Activated CD8-positive, alpha-beta T cell treated with anti-CD3 and anti-CD28 coated beads for 36 hours (primary cell): ENCODE data around the gene MESD. TPM values are rescaled to one million over a fixed set of nuclear protein-coding genes. Genes with fewer than 3 reads are reported as not detected.

ENCODE experiments used
- ATAC-seq: fragments of 200-7000 bp; cut with Tn5 transposase; one replicate; pipeline ENCODE4 v1.10.0; 2021; ENCODE audit warnings: mild to moderate bottlenecking, moderate library complexity
- CTCF ChIA-PET: fragments of 350-600 bp; sonication (Branson Sonifier 250); formaldehyde crosslinking; loops from one replicate; lab custom pipeline; 2021; ENCODE audit warnings: antibody characterized with exemption; lab: Charles Lee
- POLR2A ChIA-PET: fragments of 350-600 bp; sonication (Branson Sonifier 250); formaldehyde crosslinking; loops from one replicate; lab custom pipeline; 2021; ENCODE audit warnings: antibody characterized with exemption; lab: Charles Lee
- DNase-seq: peaks from one replicate; pipeline ENCODE4 v3.0.0-alpha.2; 2020
- H3K27ac Mint-ChIP-seq: one replicate; pipeline ENCODE4 v1.8.0; 2021; ENCODE audit warnings: mild to moderate bottlenecking, mixed read lengths
- H3K27me3 Mint-ChIP-seq: one replicate; pipeline ENCODE4 v1.8.0; 2021; ENCODE audit warnings: mixed read lengths
- H3K36me3 Mint-ChIP-seq: one replicate; pipeline ENCODE4 v1.8.0; 2021; ENCODE audit warnings: low read depth, mixed read lengths
- H3K4me1 Mint-ChIP-seq: one replicate; pipeline ENCODE4 v1.8.0; 2021; ENCODE audit warnings: low read depth, mixed read lengths
- H3K4me3 Mint-ChIP-seq: one replicate; pipeline ENCODE4 v1.8.0; 2021; ENCODE audit warnings: mild to moderate bottlenecking, moderate library complexity, mixed read lengths
- H3K9me3 Mint-ChIP-seq: one replicate; pipeline ENCODE4 v1.8.0; 2021; ENCODE audit warnings: mixed read lengths
- CTCF ChIP-seq: fragments of 200-600 bp; IDR thresholded peaks from one replicate; pipeline ENCODE4 v1.8.0; 2022; ENCODE audit warnings: antibody characterized with exemption, mild to moderate bottlenecking
- intact Hi-C: fragments of 100-400 bp; cut with micrococcal nuclease; formaldehyde crosslinking; loops from one replicate; pipeline ENCODE4 v1.10.0; 2022
- total RNA-seq, 2 experiments: library from RNA; stranded (reverse); gene quantifications; one replicate each; pipeline ENCODE4 v1.2.3, GENCODE V29; 2021

Gene MESD
- total RNA-seq, 2 experiments from 2014 or later, result 15.8 to 16.5 TPM

GRCh38 chr15:81001152-81002008 lies 11.8 kb upstream of the MESD start:
- intact Hi-C loops, result no loop called here
- CTCF ChIA-PET, result interaction anchor here (1.0 to 6.4 kb wide), 5 partner anchors 10 to 265 kb away, joined by 3 to 36 read pairs (median 5); no protein-coding TSS in a partner anchor
- peak overlapping the region; percentile 98 for H3K27ac Mint-ChIP-seq
- H3K27me3 Mint-ChIP-seq, result no peaks in the 10 kb centered on the region
- H3K9me3 Mint-ChIP-seq, result peaks cover 5% of the 10 kb centered on the region
- peak overlapping the region; percentile 94 for H3K4me3 Mint-ChIP-seq
- POLR2A ChIA-PET, result interaction anchor here (0.5 to 4.0 kb wide), 17 partner anchors 9 to 306 kb away, joined by 3 to 29 read pairs (median 3); partner anchors contain the start of genes ABHD17C and MESD
- H3K4me1 Mint-ChIP-seq, result peaks cover 46% of the 10 kb centered on the region
- H3K36me3 Mint-ChIP-seq, result peaks cover 24% of the 10 kb centered on the region
- DNase-seq, result peak; percentile 61
- peak; percentile 45 for ATAC-seq
- no peak for TF ChIP-seq CTCF

- TF ChIP-seq CTCF, result no peak
- intact Hi-C loops, result no loop called here
- POLR2A ChIA-PET, result interaction anchor here (0.8 to 4.0 kb wide), 9 partner anchors 9 to 305 kb away, joined by 3 to 29 read pairs (median 7); partner anchors contain the start of genes ABHD17C and MESD
- peak; percentile 91 for DNase-seq
- peak; percentile 69 for ATAC-seq
- CTCF ChIA-PET, result interaction anchor here (1.0 to 6.4 kb wide), 2 partner anchors 10 to 265 kb away, joined by 5 to 36 read pairs; no protein-coding TSS in a partner anchor
- H3K4me1 Mint-ChIP-seq, result peaks cover 49% of the 10 kb centered on the region
- peak within 1 kb of the TSS; percentile 98 for H3K27ac Mint-ChIP-seq
- H3K9me3 Mint-ChIP-seq, result peaks cover 5% of the 10 kb centered on the region
- H3K36me3 Mint-ChIP-seq, result peaks cover 21% of the 10 kb centered on the region
- no peaks in the 10 kb centered on the region for H3K27me3 Mint-ChIP-seq
- H3K4me3 Mint-ChIP-seq, result peak within 1 kb of the TSS; percentile 94
These were observed 11.1 kb upstream of the MESD start, which contains the start of gene TLNRD1 for GRCh38 chr15:81000624-81001151. Gene TLNRD1, plus strand, starts transcription at chr15:81000923. Its CDS starts 1,349 bp downstream, at chr15:81002272.

- no peak for TF ChIP-seq CTCF
These were observed 10.6 kb upstream of the MESD start for GRCh38 chr15:81000144-81000623.

GRCh38 chr15:80999623-81000036 lies 10.0 kb upstream of the MESD start:
- no peak for TF ChIP-seq CTCF
- Mint-ChIP-seq H3K36me3 (peaks cover 19% of the 10 kb centered on the region), H3K4me1 (peaks cover 39% of the 10 kb centered on the region), H3K27me3 (no peaks in the 10 kb centered on the region), H3K4me3 (peak overlapping the region; percentile 94), H3K27ac (peak overlapping the region; percentile 98), H3K9me3 (peaks cover 5% of the 10 kb centered on the region)
- ChIA-PET POLR2A (interaction anchor here (4.0 kb wide), 1 partner anchor 9 kb away, joined by 29 read pairs; the partner anchor contains the start of gene MESD), CTCF (interaction anchor here (1.3 to 6.4 kb wide), 2 partner anchors 8 to 267 kb away, joined by 3 to 36 read pairs; no protein-coding TSS in a partner anchor)
- ATAC-seq (peak; percentile 20), DNase-seq (peak; percentile 85)
- intact Hi-C loops, result loop anchor here (10.0 kb wide), 3 partner anchors 105 to 295 kb away; no protein-coding TSS in a partner anchor

More at GRCh38 chr15:81000144-81000623, 10.6 kb upstream of the MESD start:
- peaks cover 5% of the 10 kb centered on the region for H3K9me3 Mint-ChIP-seq
- H3K27me3 Mint-ChIP-seq, result no peaks in the 10 kb centered on the region
- ChIA-PET POLR2A (interaction anchor here (1.3 to 4.0 kb wide), 4 partner anchors 10 to 286 kb away, joined by 3 to 29 read pairs (median 9); partner anchors contain the start of gene MESD), CTCF (interaction anchor here (1.0 to 6.4 kb wide), 3 partner anchors 9 to 266 kb away, joined by 3 to 36 read pairs (median 5); no protein-coding TSS in a partner anchor)
- H3K36me3 Mint-ChIP-seq, result peaks cover 21% of the 10 kb centered on the region
- intact Hi-C loops, result no loop called here
- ATAC-seq (peak; percentile 5), DNase-seq (peak; percentile 27)
- peaks cover 44% of the 10 kb centered on the region for H3K4me1 Mint-ChIP-seq
- peak overlapping the region; percentile 98 for H3K27ac Mint-ChIP-seq
- H3K4me3 Mint-ChIP-seq, result peak overlapping the region; percentile 94
